Measurements from ENCODE around the gene MAT1A.
"Not testable (repeated sequence)": the region's sequence is repeated elsewhere in the genome, so short reads cannot be mapped to it uniquely, and the experiment has no call there.

Gene MAT1A

GRCh38 chr10:80264081-80265056 lies 25.1 kb downstream of the MAT1A start:
- no peaks in the 10 kb centered on the region for H3K9me3 ChIP-seq (ENCODE audit: control insufficient read depth, insufficient read depth, low read length)
- H3K4me3 ChIP-seq (ENCODE audit: low read depth, low read length): no peak overlapping the region
- no peaks in the 10 kb centered on the region for H3K27me3 ChIP-seq (ENCODE audit: control insufficient read depth, insufficient read depth, low read length)
- no peaks in the 10 kb centered on the region for H3K36me3 ChIP-seq (ENCODE audit: control insufficient read depth, insufficient read depth, low read length)
- H3K4me1 ChIP-seq (ENCODE audit: control insufficient read depth, insufficient read depth, low read length): peaks cover 10% of the 10 kb centered on the region
- no peak overlapping the region for H3K27ac ChIP-seq (ENCODE audit: low read depth, low read length)
- no peak overlapping the region for H3K9ac ChIP-seq (ENCODE audit: low read depth, low read length)

GRCh38 chr10:80261316-80262030 lies 28.0 kb downstream of the MAT1A start:
- H3K27ac ChIP-seq (ENCODE audit: low read depth, low read length): no peak overlapping the region
- peaks cover 13% of the 10 kb centered on the region for H3K4me1 ChIP-seq (ENCODE audit: control insufficient read depth, insufficient read depth, low read length)
- no peaks in the 10 kb centered on the region for H3K9me3 ChIP-seq (ENCODE audit: control insufficient read depth, insufficient read depth, low read length)
- no peak overlapping the region for H3K9ac ChIP-seq (ENCODE audit: low read depth, low read length)
- H3K27me3 ChIP-seq (ENCODE audit: control insufficient read depth, insufficient read depth, low read length): no peaks in the 10 kb centered on the region
- no peaks in the 10 kb centered on the region for H3K36me3 ChIP-seq (ENCODE audit: control insufficient read depth, insufficient read depth, low read length)
- H3K4me3 ChIP-seq (ENCODE audit: low read depth, low read length): no peak overlapping the region

GRCh38 chr10:80260295-80261243 lies 28.9 kb downstream of the MAT1A start:
- Histone ChIP-seq H3K4me1 (ENCODE audit: control insufficient read depth, insufficient read depth, low read length) (peaks cover 7% of the 10 kb centered on the region), H3K36me3 (ENCODE audit: control insufficient read depth, insufficient read depth, low read length) (no peaks in the 10 kb centered on the region), H3K27ac (ENCODE audit: low read depth, low read length) (no peak overlapping the region), H3K27me3 (ENCODE audit: control insufficient read depth, insufficient read depth, low read length) (no peaks in the 10 kb centered on the region), H3K4me3 (ENCODE audit: low read depth, low read length) (no peak overlapping the region), H3K9ac (ENCODE audit: low read depth, low read length) (no peak overlapping the region), H3K9me3 (ENCODE audit: control insufficient read depth, insufficient read depth, low read length) (no peaks in the 10 kb centered on the region)

GRCh38 chr10:80259405-80259871 lies 30.0 kb downstream of the MAT1A start:
- Histone ChIP-seq H3K9me3 (ENCODE audit: control insufficient read depth, insufficient read depth, low read length) (no peaks in the 10 kb centered on the region), H3K36me3 (ENCODE audit: control insufficient read depth, insufficient read depth, low read length) (no peaks in the 10 kb centered on the region), H3K4me3 (ENCODE audit: low read depth, low read length) (no peak overlapping the region), H3K27ac (ENCODE audit: low read depth, low read length) (no peak overlapping the region), H3K27me3 (ENCODE audit: control insufficient read depth, insufficient read depth, low read length) (no peaks in the 10 kb centered on the region), H3K4me1 (ENCODE audit: control insufficient read depth, insufficient read depth, low read length) (peaks cover 4% of the 10 kb centered on the region), H3K9ac (ENCODE audit: low read depth, low read length) (no peak overlapping the region)

GRCh38 chr10:80256798-80257197 lies 32.7 kb downstream of the MAT1A start:
- H3K27me3 ChIP-seq (ENCODE audit: control insufficient read depth, insufficient read depth, low read length); H3K9me3 ChIP-seq (ENCODE audit: control insufficient read depth, insufficient read depth, low read length); H3K36me3 ChIP-seq (ENCODE audit: control insufficient read depth, insufficient read depth, low read length); H3K4me1 ChIP-seq (ENCODE audit: control insufficient read depth, insufficient read depth, low read length); H3K4me3 ChIP-seq (ENCODE audit: low read depth, low read length); H3K9ac ChIP-seq (ENCODE audit: low read depth, low read length); H3K27ac ChIP-seq (ENCODE audit: low read depth, low read length): not testable (repeated sequence)

- H3K9me3 ChIP-seq (ENCODE audit: control insufficient read depth, insufficient read depth, low read length); H3K36me3 ChIP-seq (ENCODE audit: control insufficient read depth, insufficient read depth, low read length): not testable (repeated sequence)
Observed at GRCh38 chr10:80254726-80255125, 34.7 kb downstream of the MAT1A start.

GRCh38 chr10:80253963-80254271 lies 35.5 kb downstream of the MAT1A start:
- not testable (repeated sequence) for H3K36me3 ChIP-seq (ENCODE audit: control insufficient read depth, insufficient read depth, low read length); H3K27me3 ChIP-seq (ENCODE audit: control insufficient read depth, insufficient read depth, low read length); H3K27ac ChIP-seq (ENCODE audit: low read depth, low read length); H3K9me3 ChIP-seq (ENCODE audit: control insufficient read depth, insufficient read depth, low read length); H3K9ac ChIP-seq (ENCODE audit: low read depth, low read length); H3K4me3 ChIP-seq (ENCODE audit: low read depth, low read length); H3K4me1 ChIP-seq (ENCODE audit: control insufficient read depth, insufficient read depth, low read length)

More at GRCh38 chr10:80254726-80255125, 34.7 kb downstream of the MAT1A start:
- H3K27ac ChIP-seq (ENCODE audit: low read depth, low read length); H3K4me1 ChIP-seq (ENCODE audit: control insufficient read depth, insufficient read depth, low read length); H3K9ac ChIP-seq (ENCODE audit: low read depth, low read length); H3K27me3 ChIP-seq (ENCODE audit: control insufficient read depth, insufficient read depth, low read length); H3K4me3 ChIP-seq (ENCODE audit: low read depth, low read length): not testable (repeated sequence)

- H3K27me3 ChIP-seq (ENCODE audit: control insufficient read depth, insufficient read depth, low read length): no peaks in the 10 kb centered on the region
- no peaks in the 10 kb centered on the region for H3K9me3 ChIP-seq (ENCODE audit: control insufficient read depth, insufficient read depth, low read length)
- H3K4me3 ChIP-seq (ENCODE audit: low read depth, low read length): no peak overlapping the region
- H3K4me1 ChIP-seq (ENCODE audit: control insufficient read depth, insufficient read depth, low read length): peaks cover 4% of the 10 kb centered on the region
- no peaks in the 10 kb centered on the region for H3K36me3 ChIP-seq (ENCODE audit: control insufficient read depth, insufficient read depth, low read length)
- no peak overlapping the region for H3K27ac ChIP-seq (ENCODE audit: low read depth, low read length)
- no peak overlapping the region for H3K9ac ChIP-seq (ENCODE audit: low read depth, low read length)
Observed at GRCh38 chr10:80253266-80253962, 36.0 kb downstream of the MAT1A start.

- Histone ChIP-seq H3K4me3 (ENCODE audit: low read depth, low read length) (no peak overlapping the region), H3K27ac (ENCODE audit: low read depth, low read length) (no peak overlapping the region)
Observed at GRCh38 chr10:80252296-80252887, 37.1 kb downstream of the MAT1A start.

GRCh38 chr10:80251703-80252280 lies 37.7 kb downstream of the MAT1A start:
- H3K4me3 ChIP-seq (ENCODE audit: low read depth, low read length); H3K9ac ChIP-seq (ENCODE audit: low read depth, low read length); H3K9me3 ChIP-seq (ENCODE audit: control insufficient read depth, insufficient read depth, low read length); H3K36me3 ChIP-seq (ENCODE audit: control insufficient read depth, insufficient read depth, low read length); H3K27me3 ChIP-seq (ENCODE audit: control insufficient read depth, insufficient read depth, low read length); H3K27ac ChIP-seq (ENCODE audit: low read depth, low read length); H3K4me1 ChIP-seq (ENCODE audit: control insufficient read depth, insufficient read depth, low read length): not testable (repeated sequence)

More at GRCh38 chr10:80252296-80252887, 37.1 kb downstream of the MAT1A start:
- Histone ChIP-seq H3K36me3 (ENCODE audit: control insufficient read depth, insufficient read depth, low read length) (no peaks in the 10 kb centered on the region), H3K27me3 (ENCODE audit: control insufficient read depth, insufficient read depth, low read length) (no peaks in the 10 kb centered on the region), H3K9ac (ENCODE audit: low read depth, low read length) (no peak overlapping the region), H3K4me1 (ENCODE audit: control insufficient read depth, insufficient read depth, low read length) (peaks cover 4% of the 10 kb centered on the region), H3K9me3 (ENCODE audit: control insufficient read depth, insufficient read depth, low read length) (no peaks in the 10 kb centered on the region)
